Mesendoderm (in vitro differentiated cells): ENCODE measurements around the gene PDIA5.
A peak's percentile ranks its signal among the peaks of the same experiment; 100 is the strongest.

Experiments used
- DNase-seq: peaks from one replicate; pipeline ENCODE4 v3.0.0; 2013
- H2AK5ac ChIP-seq: 2 replicates; pipeline ENCODE4 v1.6.1; 2013; ENCODE audit warnings: low read length, inconsistent platforms
- H2BK120ac ChIP-seq: 2 replicates; pipeline ENCODE4 v1.6.1; 2013; ENCODE audit warnings: low read depth, mild to moderate bottlenecking, low read length, moderate library complexity, mixed read lengths
- H2BK15ac ChIP-seq: replicated peaks from 2 replicates; pipeline ENCODE4 v1.6.1; 2013; ENCODE audit warnings: low read depth, mild to moderate bottlenecking, moderate library complexity
- H2BK5ac ChIP-seq: 2 replicates; pipeline ENCODE4 v1.6.1; 2013; ENCODE audit warnings: low read length, inconsistent platforms
- H3K18ac ChIP-seq: 2 replicates; pipeline ENCODE4 v1.6.1; 2013; ENCODE audit warnings: mild to moderate bottlenecking, low read length, mixed read lengths
- H3K23ac ChIP-seq: one replicate; pipeline ENCODE4 v1.6.1; 2013; ENCODE audit warnings: low read length
- H3K27ac ChIP-seq: 2 replicates; pipeline ENCODE4 v1.5.1; 2013; ENCODE audit warnings: low read depth, mild to moderate bottlenecking, inconsistent platforms, low read length, moderate library complexity
- H3K27me3 ChIP-seq: 2 replicates; pipeline ENCODE4 v1.6.1; 2013; ENCODE audit warnings: low read length, control low read depth, mild to moderate bottlenecking, inconsistent platforms; ENCODE audit not compliant: insufficient read depth, poor library complexity
- H3K36me3 ChIP-seq: 2 replicates; pipeline ENCODE4 v1.6.1; 2013; ENCODE audit warnings: low read length, inconsistent platforms; ENCODE audit not compliant: control insufficient read depth, insufficient read depth
- H3K4ac ChIP-seq: one replicate; pipeline ENCODE4 v1.6.1; 2013; ENCODE audit warnings: low read depth, mild to moderate bottlenecking, low read length, moderate library complexity
- H3K4me1 ChIP-seq: 2 replicates; pipeline ENCODE4 v1.6.1; 2013; ENCODE audit warnings: low read depth, low read length, inconsistent platforms; ENCODE audit not compliant: control insufficient read depth
- H3K4me2 ChIP-seq: 2 replicates; pipeline ENCODE4 v1.6.1; 2013; ENCODE audit warnings: low read length
- H3K4me3 ChIP-seq: 2 replicates; pipeline ENCODE4 v1.5.1; 2013; ENCODE audit warnings: mild to moderate bottlenecking, low read length
- H3K56ac ChIP-seq: one replicate; pipeline ENCODE4 v1.6.1; 2013; ENCODE audit warnings: low read length
- H3K79me1 ChIP-seq: 2 replicates; pipeline ENCODE4 v1.6.1; 2013; ENCODE audit warnings: low read length, inconsistent platforms
- H3K79me2 ChIP-seq: 2 replicates; pipeline ENCODE4 v1.6.1; 2013; ENCODE audit warnings: mild to moderate bottlenecking, low read length; ENCODE audit not compliant: control insufficient read depth, insufficient read depth
- H3K9ac ChIP-seq: 2 replicates; pipeline ENCODE4 v1.6.1; 2013; ENCODE audit warnings: low read length, inconsistent platforms
- H4K5ac ChIP-seq: one replicate; pipeline ENCODE4 v1.6.1; 2013; ENCODE audit warnings: low read length
- H4K8ac ChIP-seq: one replicate; pipeline ENCODE4 v1.6.1; 2013; ENCODE audit warnings: low read depth, mild to moderate bottlenecking, control low read depth, low read length, moderate library complexity
- WGBS: extraction: QIAGEN DNeasy Blood & Tissue Kit; methylation state at CpG from one replicate; pipeline ENCODE4 v1.1.7; 2013; ENCODE audit warnings: low lambda C conversion rate, missing lambda C conversion rate; ENCODE audit not compliant: insufficient coverage; ENCODE audit errors: extremely low coverage; 5-methylcytosine and 5-hydroxymethylcytosine counted together

PDIA5 gene

GRCh38 chr3:123084738-123085237 lies 18.0 kb downstream of the PDIA5 start:
- Histone ChIP-seq H4K8ac (no peak overlapping the region), H3K4me3 (no peak overlapping the region), H2BK5ac (no peak overlapping the region), H3K4me2 (no peak overlapping the region), H2BK120ac (no peak overlapping the region), H3K4ac (no peak overlapping the region), H3K36me3 (no peaks in the 10 kb centered on the region), H3K79me2 (peaks cover 79% of the 10 kb centered on the region), H3K4me1 (peaks cover 49% of the 10 kb centered on the region), H3K23ac (no peak overlapping the region), H4K5ac (no peak overlapping the region), H3K56ac (no peak overlapping the region), H3K27me3 (no peaks in the 10 kb centered on the region), H3K18ac (no peak overlapping the region), H3K9ac (no peak overlapping the region), H3K27ac (no peak overlapping the region), H3K79me1 (peaks cover 45% of the 10 kb centered on the region), H2BK15ac (no peak overlapping the region), H2AK5ac (no peak overlapping the region)
- WGBS, result no CpG with 5 or more reads among the region's 6 CpGs
- no peak for DNase-seq

GRCh38 chr3:123085293-123085931 lies 18.6 kb downstream of the PDIA5 start:
- H3K4me3 ChIP-seq, result no peak overlapping the region
- H3K4ac ChIP-seq, result no peak overlapping the region
- H2BK120ac ChIP-seq, result no peak overlapping the region
- no CpG with 5 or more reads among the region's 10 CpGs for WGBS
- peaks cover 48% of the 10 kb centered on the region for H3K4me1 ChIP-seq
- H4K8ac ChIP-seq, result no peak overlapping the region
- H3K79me1 ChIP-seq, result peaks cover 47% of the 10 kb centered on the region
- DNase-seq, result peak; percentile 29
- no peak overlapping the region for H3K4me2 ChIP-seq
- H3K9ac ChIP-seq, result no peak overlapping the region
- H3K56ac ChIP-seq, result peak overlapping the region; percentile 51
- no peak overlapping the region for H2BK5ac ChIP-seq
- no peak overlapping the region for H3K27ac ChIP-seq
- H3K79me2 ChIP-seq, result peaks cover 78% of the 10 kb centered on the region
- no peak overlapping the region for H2AK5ac ChIP-seq
- H3K18ac ChIP-seq, result no peak overlapping the region
- H2BK15ac ChIP-seq, result no peak overlapping the region
- no peak overlapping the region for H4K5ac ChIP-seq
- no peaks in the 10 kb centered on the region for H3K27me3 ChIP-seq
- H3K23ac ChIP-seq, result no peak overlapping the region
- H3K36me3 ChIP-seq, result no peaks in the 10 kb centered on the region

- H3K27ac ChIP-seq, result no peak overlapping the region
- no peak overlapping the region for H3K18ac ChIP-seq
- no peak overlapping the region for H3K4me2 ChIP-seq
- no peaks in the 10 kb centered on the region for H3K36me3 ChIP-seq
- peaks cover 74% of the 10 kb centered on the region for H3K79me2 ChIP-seq
- H3K4me3 ChIP-seq, result no peak overlapping the region
- H2AK5ac ChIP-seq, result no peak overlapping the region
- peaks cover 49% of the 10 kb centered on the region for H3K79me1 ChIP-seq
- H2BK120ac ChIP-seq, result no peak overlapping the region
- H2BK15ac ChIP-seq, result no peak overlapping the region
- no peak overlapping the region for H2BK5ac ChIP-seq
- no peak overlapping the region for H4K8ac ChIP-seq
- H4K5ac ChIP-seq, result no peak overlapping the region
- H3K27me3 ChIP-seq, result no peaks in the 10 kb centered on the region
- no peak for DNase-seq
- H3K4me1 ChIP-seq, result peaks cover 42% of the 10 kb centered on the region
- no CpG with 5 or more reads among the region's 5 CpGs for WGBS
- H3K4ac ChIP-seq, result no peak overlapping the region
- H3K9ac ChIP-seq, result no peak overlapping the region
- H3K23ac ChIP-seq, result no peak overlapping the region
- H3K56ac ChIP-seq, result peak overlapping the region; percentile 27
Observed at GRCh38 chr3:123085932-123086627, 19.3 kb downstream of the PDIA5 start.

GRCh38 chr3:123088387-123088786 lies 21.6 kb downstream of the PDIA5 start:
- no peak overlapping the region for H3K18ac ChIP-seq
- peaks cover 56% of the 10 kb centered on the region for H3K79me1 ChIP-seq
- no peak overlapping the region for H3K27ac ChIP-seq
- no peak for DNase-seq
- no CpG with 5 or more reads among the region's 2 CpGs for WGBS
- H3K9ac ChIP-seq, result no peak overlapping the region
- H3K56ac ChIP-seq, result no peak overlapping the region
- no peaks in the 10 kb centered on the region for H3K27me3 ChIP-seq
- H3K36me3 ChIP-seq, result peaks cover 8% of the 10 kb centered on the region
- H2BK120ac ChIP-seq, result no peak overlapping the region
- no peak overlapping the region for H4K8ac ChIP-seq
- H2BK5ac ChIP-seq, result no peak overlapping the region
- no peak overlapping the region for H2AK5ac ChIP-seq
- no peak overlapping the region for H3K4ac ChIP-seq
- peaks cover 23% of the 10 kb centered on the region for H3K4me1 ChIP-seq
- no peak overlapping the region for H3K23ac ChIP-seq
- no peak overlapping the region for H3K4me2 ChIP-seq
- peaks cover 57% of the 10 kb centered on the region for H3K79me2 ChIP-seq
- no peak overlapping the region for H2BK15ac ChIP-seq
- H3K4me3 ChIP-seq, result no peak overlapping the region
- no peak overlapping the region for H4K5ac ChIP-seq

GRCh38 chr3:123089611-123090331 lies 22.9 kb downstream of the PDIA5 start:
- Histone ChIP-seq H3K4me2 (no peak overlapping the region), H3K36me3 (peaks cover 8% of the 10 kb centered on the region), H2AK5ac (no peak overlapping the region), H3K79me1 (peaks cover 60% of the 10 kb centered on the region), H4K5ac (no peak overlapping the region), H3K9ac (no peak overlapping the region), H3K18ac (no peak overlapping the region), H3K79me2 (peaks cover 45% of the 10 kb centered on the region), H2BK15ac (no peak overlapping the region), H3K4ac (no peak overlapping the region), H3K23ac (no peak overlapping the region), H3K27me3 (no peaks in the 10 kb centered on the region), H2BK120ac (no peak overlapping the region), H2BK5ac (no peak overlapping the region), H3K56ac (no peak overlapping the region), H3K4me3 (no peak overlapping the region), H3K27ac (no peak overlapping the region), H3K4me1 (peaks cover 13% of the 10 kb centered on the region), H4K8ac (no peak overlapping the region)
- no peak for DNase-seq
- no CpG with 5 or more reads among the region's 12 CpGs for WGBS
